GM18909 (cell line): Measurements from ENCODE around the gene OR1G1.
"Not testable (repeated sequence)": the region's sequence is repeated elsewhere in the genome, so short reads cannot be mapped to it uniquely, and the experiment has no call there.

ENCODE experiments used
- ATAC-seq: cut with Tn5 transposase; IDR thresholded peaks from one replicate; pipeline ENCODE4 v1.9.1; 2021; ENCODE audit warnings: mild to moderate bottlenecking; ENCODE audit not compliant: unreplicated experiment, poor library complexity

Gene OR1G1

GRCh38 chr17:3127451-3127850 lies at the start of gene OR1G1:
Gene OR1G1, minus strand, starts transcription at chr17:3127551. Its CDS starts 0 bp downstream, at chr17:3127551.
- no peak for ATAC-seq

- ATAC-seq: no peak
These were observed 40.2 kb upstream of the OR1G1 start for GRCh38 chr17:3167574-3167973.

GRCh38 chr17:3157218-3157617 lies 29.9 kb upstream of the OR1G1 start:
- no peak for ATAC-seq

GRCh38 chr17:3137494-3137893 lies 10.1 kb upstream of the OR1G1 start:
- not testable (repeated sequence) for ATAC-seq

DNA sequence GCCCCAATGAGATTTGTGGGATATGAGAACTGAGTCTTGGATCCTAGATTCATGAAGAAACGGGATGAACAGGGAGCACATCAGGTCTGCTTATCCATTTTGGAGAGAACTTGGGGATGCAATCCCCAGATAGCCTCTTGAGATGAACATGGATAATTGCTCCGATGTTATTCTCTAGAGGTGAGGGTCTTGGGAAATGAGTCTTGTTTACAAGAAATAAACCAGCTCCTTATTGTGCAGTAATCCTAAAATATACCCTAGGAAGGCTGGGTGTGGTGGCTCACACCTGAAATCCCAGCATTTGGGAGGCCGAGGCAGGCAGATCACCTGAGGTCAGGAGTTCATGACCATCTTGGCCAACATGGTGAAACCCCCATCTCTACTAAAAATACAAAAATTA lies 23.0 kb downstream of the OR1G1 start, which contains the start of gene OR1D2:
OR1D2 (minus strand) TSS at position 101 of the 400 bp plus-strand sequence. CDS start 11,426 bp downstream, outside the sequence.
- no peak for ATAC-seq
